Muscle layer of duodenum (tissue), 2 donors: ENCODE data around the gene RAG1.
A peak's percentile ranks its signal among the peaks of the same experiment; 100 is the strongest.
"Not testable (repeated sequence)": the region's sequence is repeated elsewhere in the genome, so short reads cannot be mapped to it uniquely, and the experiment has no call there.

ENCODE experiments used
- H3K27ac ChIP-seq: one replicate; pipeline ENCODE4 v1.7.0; 2013; ENCODE audit warnings: mild to moderate bottlenecking, low read length
- H3K27me3 ChIP-seq: one replicate; pipeline ENCODE4 v1.7.0; 2013; ENCODE audit warnings: low read depth, mild to moderate bottlenecking, control low read depth, low read length
- H3K36me3 ChIP-seq, 2 donors: one replicate each; pipeline ENCODE4 v1.7.0; 2013; ENCODE audit warnings: low read length in 2 of 2, control low read depth in 1 of 2, mild to moderate bottlenecking in 1 of 2; ENCODE audit not compliant: insufficient read depth in 2 of 2, control insufficient read depth in 1 of 2
- H3K4me1 ChIP-seq, 2 donors: one replicate each; pipeline ENCODE4 v1.7.0; 2013; ENCODE audit warnings: low read length in 2 of 2, mild to moderate bottlenecking in 2 of 2, control low read depth in 1 of 2, moderate library complexity in 1 of 2; ENCODE audit not compliant: insufficient read depth in 2 of 2, control insufficient read depth in 1 of 2
- H3K4me3 ChIP-seq, 2 donors: one replicate each; pipeline ENCODE4 v1.7.0; 2013; ENCODE audit warnings: low read length in 2 of 2, low read depth in 1 of 2, mild to moderate bottlenecking in 1 of 2
- H3K9me3 ChIP-seq, 2 donors: one replicate each; pipeline ENCODE4 v1.7.0; 2013; ENCODE audit warnings: low read length in 2 of 2, control low read depth in 1 of 2, mild to moderate bottlenecking in 1 of 2; ENCODE audit not compliant: control insufficient read depth in 1 of 2
- donor health status: healthy.

Gene RAG1

GRCh38 chr11:36567694-36568093 is at the start of gene RAG1:
Gene RAG1 (plus strand): TSS chr11:36568007. CDS start chr11:36573305, 5,298 bp downstream.
- Histone ChIP-seq H3K36me3 (no peaks in the 10 kb centered on the region), H3K27ac (no peak within 1 kb of the TSS), H3K4me3 (no peak within 1 kb of the TSS), H3K9me3 (no peaks in the 10 kb centered on the region), H3K27me3 (no peaks in the 10 kb centered on the region), H3K4me1 (no peaks in the 10 kb centered on the region)

- Histone ChIP-seq H3K9me3 (no peaks in the 10 kb centered on the region), H3K36me3 (no peaks in the 10 kb centered on the region), H3K27ac (no peak overlapping the region), H3K4me3 (no peak overlapping the region), H3K4me1 (no peaks in the 10 kb centered on the region), H3K27me3 (no peaks in the 10 kb centered on the region)
These were observed 37.0 kb upstream of the RAG1 start for GRCh38 chr11:36530840-36531239.

- H3K36me3 ChIP-seq, result no peaks in the 10 kb centered on the region
- H3K4me3 ChIP-seq, result no peak overlapping the region
- no peaks in the 10 kb centered on the region for H3K27me3 ChIP-seq
- no peaks in the 10 kb centered on the region for H3K4me1 ChIP-seq
- no peaks in the 10 kb centered on the region for H3K9me3 ChIP-seq
- H3K27ac ChIP-seq, result no peak overlapping the region
These were observed 34.7 kb upstream of the RAG1 start for GRCh38 chr11:36532941-36533601.

GRCh38 chr11:36534276-36534840 is 33.4 kb upstream of the RAG1 start:
- Histone ChIP-seq H3K4me3 (no peak overlapping the region), H3K36me3 (no peaks in the 10 kb centered on the region), H3K4me1 (no peaks in the 10 kb centered on the region), H3K27ac (no peak overlapping the region), H3K27me3 (no peaks in the 10 kb centered on the region), H3K9me3 (no peaks in the 10 kb centered on the region)

- H3K9me3 ChIP-seq, result no peaks in the 10 kb centered on the region
- no peak overlapping the region for H3K4me3 ChIP-seq
- H3K27ac ChIP-seq, result no peak overlapping the region
- H3K4me1 ChIP-seq, result no peaks in the 10 kb centered on the region
- H3K36me3 ChIP-seq, result no peaks in the 10 kb centered on the region
- H3K27me3 ChIP-seq, result no peaks in the 10 kb centered on the region
These were observed 26.8 kb upstream of the RAG1 start for GRCh38 chr11:36540998-36541397.

GRCh38 chr11:36550385-36551115 is 17.3 kb upstream of the RAG1 start:
- Histone ChIP-seq H3K36me3 (no peaks in the 10 kb centered on the region), H3K9me3 (peaks cover 0 to 2% of the 10 kb centered on the region in 2 donors), H3K4me1 (no peaks in the 10 kb centered on the region), H3K4me3 (no peak overlapping the region), H3K27me3 (no peaks in the 10 kb centered on the region), H3K27ac (no peak overlapping the region)

- H3K27me3 ChIP-seq, H3K27ac ChIP-seq, H3K4me1 ChIP-seq, H3K4me3 ChIP-seq, H3K36me3 ChIP-seq, H3K9me3 ChIP-seq: not testable (repeated sequence)
These were observed 10.4 kb upstream of the RAG1 start for GRCh38 chr11:36557390-36557789.

GRCh38 chr11:36557991-36558390 is 9.8 kb upstream of the RAG1 start:
- H3K27ac ChIP-seq, result no peak overlapping the region
- peaks cover 5 to 6% of the 10 kb centered on the region in 2 donors for H3K9me3 ChIP-seq
- no peaks in the 10 kb centered on the region for H3K4me1 ChIP-seq
- no peak overlapping the region for H3K4me3 ChIP-seq
- no peaks in the 10 kb centered on the region for H3K27me3 ChIP-seq
- H3K36me3 ChIP-seq, result no peaks in the 10 kb centered on the region

GRCh38 chr11:36558571-36559413 is 9.0 kb upstream of the RAG1 start:
- H3K27me3 ChIP-seq, result no peaks in the 10 kb centered on the region
- H3K4me3 ChIP-seq, result peak overlapping the region in 1 of 2 donors; percentile 2
- no peaks in the 10 kb centered on the region for H3K36me3 ChIP-seq
- H3K4me1 ChIP-seq, result no peaks in the 10 kb centered on the region
- H3K27ac ChIP-seq, result no peak overlapping the region
- peaks cover 5 to 6% of the 10 kb centered on the region in 2 donors for H3K9me3 ChIP-seq

GRCh38 chr11:36564376-36565030 is 3.3 kb upstream of the RAG1 start:
- Histone ChIP-seq H3K27me3 (no peaks in the 10 kb centered on the region), H3K27ac (no peak overlapping the region)

More at GRCh38 chr11:36564376-36565030, 3.3 kb upstream of the RAG1 start:
- Histone ChIP-seq H3K9me3 (peaks cover 3 to 5% of the 10 kb centered on the region in 2 donors), H3K4me3 (peak overlapping the region; percentile 63 to 65), H3K36me3 (no peaks in the 10 kb centered on the region), H3K4me1 (no peaks in the 10 kb centered on the region)
